BJ (cell line): ENCODE data around the gene MATK. TPM values are rescaled to one million over a fixed set of nuclear protein-coding genes. Genes with fewer than 3 reads are reported as not detected.

Experiments
- CTCF ChIA-PET: fragments of 350-600 bp; formaldehyde crosslinking; extraction: SDS; loops from one replicate; lab custom pipeline; 2021; ENCODE audit warnings: antibody characterized with exemption, inconsistent platforms; lab: Yijun Ruan, JAX
- POLR2A ChIA-PET: fragments of 300-600 bp; sonication (Branson Sonifier 250); formaldehyde crosslinking; extraction: SDS; loops from one replicate; lab custom pipeline; 2021; ENCODE audit warnings: antibody characterized with exemption; lab: Charles Lee
- DNase-seq: peaks from one replicate; pipeline ENCODE4 v3.0.0-alpha.2; 2011; ENCODE audit warnings: low read depth
- H3K27me3 ChIP-seq: 2 replicates; pipeline ENCODE4 v1.6.0; 2011; ENCODE audit warnings: low read length; ENCODE audit not compliant: control insufficient read depth, insufficient read depth
- H3K36me3 ChIP-seq: 2 replicates; pipeline ENCODE4 v1.5.1; 2011; ENCODE audit warnings: low read length; ENCODE audit not compliant: control insufficient read depth, insufficient read depth
- H3K4me3 ChIP-seq: 2 replicates; pipeline ENCODE4 v1.5.1; 2011; ENCODE audit warnings: low read depth, mild to moderate bottlenecking, control low read depth, low read length
- CTCF ChIP-seq: IDR thresholded peaks from 2 replicates; pipeline ENCODE4 v1.5.1; 2011; ENCODE audit warnings: low read depth, mild to moderate bottlenecking, control low read depth, inconsistent platforms, low read length, moderate library complexity; ENCODE audit not compliant: insufficient read depth
- polyA plus RNA-seq: library from polyadenylated mRNA; depleted of rRNA; stranded (reverse); fragments of >200 nt; gene quantifications from 2 replicates; pipeline ENCODE4 v1.2.3, GENCODE V29; 2011

Gene MATK
- polyA plus RNA-seq, 1 experiment = not detected

GRCh38 chr19:3751236-3751635, 34.9 kb downstream of the MATK start:
- Histone ChIP-seq H3K36me3 (peaks cover 5% of the 10 kb centered on the region; the same call in 1 of the 2 replicates), H3K4me3 (no peak overlapping the region), H3K27me3 (no peaks in the 10 kb centered on the region)
- ChIA-PET CTCF (interaction anchor here (1.2 kb wide), 1 partner anchor 10 kb away, joined by 3 read pairs; no protein-coding TSS in a partner anchor), POLR2A (interaction anchor here (0.5 kb wide), 1 partner anchor 330 kb away, joined by 3 read pairs; no protein-coding TSS in a partner anchor)
- no peak for TF ChIP-seq CTCF
- no peak for DNase-seq

GRCh38 chr19:3750211-3750610, 36.0 kb downstream of the MATK start:
- DNase-seq = no peak
- ChIA-PET CTCF (no interaction called here), POLR2A (no interaction called here)
- H3K27me3 ChIP-seq = 0 out of 2 replicates have a peak, but pooled peaks cover 2% of the 10 kb centered on the region
- TF ChIP-seq CTCF = no peak
- H3K4me3 ChIP-seq = no peak overlapping the region
- H3K36me3 ChIP-seq = peaks cover 5% of the 10 kb centered on the region; the same call in 1 of the 2 replicates

- Histone ChIP-seq H3K36me3 (peaks cover 5% of the 10 kb centered on the region; the same call in 1 of the 2 replicates), H3K4me3 (no peak overlapping the region), H3K27me3 (0 out of 2 replicates have a peak, but pooled peaks cover 2% of the 10 kb centered on the region)
- DNase-seq = no peak
- POLR2A ChIA-PET = interaction anchor here (0.7 kb wide), 1 partner anchor 286 kb away, joined by 13 read pairs; no protein-coding TSS in a partner anchor
- no peak for TF ChIP-seq CTCF
- CTCF ChIA-PET = interaction anchor here (0.6 to 1.6 kb wide), 2 partner anchors 13 to 220 kb away, joined by 4 to 5 read pairs; partner anchors contain the start of genes APBA3 and MRPL54
Observed at GRCh38 chr19:3748965-3749364, 37.2 kb downstream of the MATK start.

GRCh38 chr19:3746371-3747056, 39.7 kb downstream of the MATK start:
- CTCF ChIA-PET = interaction anchor here (1.1 kb wide), 1 partner anchor 140 kb away, joined by 3 read pairs; no protein-coding TSS in a partner anchor
- POLR2A ChIA-PET = no interaction called here
- Histone ChIP-seq H3K4me3 (no peak overlapping the region), H3K36me3 (peaks cover 3% of the 10 kb centered on the region; the same call in 1 of the 2 replicates), H3K27me3 (peaks cover 2% of the 10 kb centered on the region; the same call in 1 of the 2 replicates)
- no peak for DNase-seq
- TF ChIP-seq CTCF = no peak

- Histone ChIP-seq H3K4me3 (no peak overlapping the region), H3K27me3 (peaks cover 2% of the 10 kb centered on the region; the same call in 1 of the 2 replicates), H3K36me3 (no peaks in the 10 kb centered on the region)
- POLR2A ChIA-PET = no interaction called here
- CTCF ChIA-PET = no interaction called here
- no peak for TF ChIP-seq CTCF
- no peak for DNase-seq
Observed at GRCh38 chr19:3745363-3746045, 40.7 kb downstream of the MATK start.
